Panc1 (cell line): ENCODE measurements around the gene LSM10.

Experiments
- CTCF ChIP-seq: fragments of 450-650 bp; IDR thresholded peaks from 2 replicates; pipeline ENCODE4 v1.5.1; 2017; ENCODE audit warnings: mild to moderate bottlenecking
- POLR2AphosphoS5 ChIP-seq: IDR thresholded peaks from 2 replicates; pipeline ENCODE4 v1.6.1; 2012; ENCODE audit warnings: mild to moderate bottlenecking, low read depth, low read length, moderate library complexity
- TCF7L2 ChIP-seq: IDR thresholded peaks from 2 replicates; pipeline ENCODE4 v1.6.1; 2011; ENCODE audit warnings: mild to moderate bottlenecking, low read depth, low read length, inconsistent platforms

GRCh38 chr1:36367066-36367465, 30.6 kb downstream of the LSM10 start:
- no peak for TF ChIP-seq CTCF
- no peak for TF ChIP-seq TCF7L2
- TF ChIP-seq POLR2AphosphoS5, result no peak
